Activated CD4-positive, alpha-beta T cell treated with anti-CD3 and anti-CD28 coated beads, Interleukin-2, Interleukin-4, amounts not matched to agents 100 ng/mL and 50 ng/mL, durations not matched to agents 16 hours and 8 hours (primary cell): Measurements from ENCODE around the gene ARMC2.
A peak's percentile ranks its signal among the peaks of the same experiment; 100 is the strongest.
"Not testable (repeated sequence)": the region's sequence is repeated elsewhere in the genome, so short reads cannot be mapped to it uniquely, and the experiment has no call there.

Source experiments
- DNase-seq: peaks from one replicate; pipeline ENCODE4 v3.0.0-alpha.2; 2020; ENCODE audit warnings: low spot score

ARMC2 gene

GRCh38 chr6:108872575-108872974 lies 24.4 kb downstream of the ARMC2 start:
- DNase-seq, result no peak

GRCh38 chr6:108873251-108873650 lies 25.0 kb downstream of the ARMC2 start:
- DNase-seq, result no peak

GRCh38 chr6:108873971-108874370 lies 25.7 kb downstream of the ARMC2 start:
- no peak for DNase-seq

- DNase-seq, result peak; percentile 85
These were observed 26.4 kb downstream of the ARMC2 start for GRCh38 chr6:108874470-108875160.

GRCh38 chr6:108875161-108875555 lies 26.9 kb downstream of the ARMC2 start:
- no peak for DNase-seq

- DNase-seq, result no peak
These were observed 29.0 kb downstream of the ARMC2 start for GRCh38 chr6:108877046-108877751.

- no peak for DNase-seq
These were observed 30.7 kb downstream of the ARMC2 start for GRCh38 chr6:108878942-108879341.

- peak; percentile 88 for DNase-seq
These were observed 35.0 kb downstream of the ARMC2 start for GRCh38 chr6:108883172-108883571.

GRCh38 chr6:108884211-108885059 lies 36.2 kb downstream of the ARMC2 start:
- DNase-seq, result no peak

- no peak for DNase-seq
These were observed 39.8 kb downstream of the ARMC2 start for GRCh38 chr6:108888052-108888451.

- no peak for DNase-seq
These were observed 40.5 kb downstream of the ARMC2 start for GRCh38 chr6:108888745-108889144.

- DNase-seq, result not testable (repeated sequence)
These were observed 42.7 kb downstream of the ARMC2 start for GRCh38 chr6:108890898-108891297.

- DNase-seq, result peak; percentile 24
These were observed 47.3 kb downstream of the ARMC2 start for GRCh38 chr6:108895571-108895970.

- peak; percentile 71 for DNase-seq
These were observed 48.0 kb downstream of the ARMC2 start for GRCh38 chr6:108896111-108896661.

- DNase-seq, result no peak
These were observed 49.1 kb downstream of the ARMC2 start for GRCh38 chr6:108897371-108897770.

GRCh38 chr6:108902382-108902792 lies 54.2 kb downstream of the ARMC2 start:
- DNase-seq, result no peak

GRCh38 chr6:108903796-108904195 lies 55.6 kb downstream of the ARMC2 start:
- DNase-seq, result no peak

- DNase-seq, result no peak
These were observed 56.5 kb downstream of the ARMC2 start for GRCh38 chr6:108904741-108905140.

- DNase-seq, result peak; percentile 34
These were observed 66.2 kb downstream of the ARMC2 start for GRCh38 chr6:108914235-108915022.

GRCh38 chr6:108915258-108915657 lies 67.0 kb downstream of the ARMC2 start:
- DNase-seq, result no peak

- DNase-seq, result peak; percentile 41
These were observed 67.9 kb downstream of the ARMC2 start for GRCh38 chr6:108916026-108916686.
